Gastroesophageal sphincter (tissue), 2 donors: Measurements from ENCODE around the gene AQP7.

ENCODE experiments used
- EP300 ChIP-seq: sonication (generic); formaldehyde crosslinking; IDR thresholded peaks from one replicate; pipeline ENCODE4 v1.6.1; 2017; ENCODE audit warnings: antibody characterized with exemption, mild to moderate bottlenecking
- POLR2A ChIP-seq, 2 donors: fragments of 450-650 bp; IDR thresholded peaks; one replicate each; pipeline ENCODE4 v1.6.1; 2017; ENCODE audit warnings: antibody characterized with exemption in 2 of 2, mild to moderate bottlenecking in 2 of 2, moderate library complexity in 1 of 2

GRCh38 chr9:33354651-33355211 lies 47.6 kb downstream of the AQP7 start:
- TF ChIP-seq EP300, result no peak
- no peak for TF ChIP-seq POLR2A (IDR thresholded peaks at IDR 0.05)
